Fibroblast of peridontal ligament (primary cell): ENCODE results near the gene SCT.

Experiments used
- DNase-seq: peaks from one replicate; pipeline ENCODE4 v3.0.0-alpha.2; 2010; ENCODE audit errors: extremely low read depth

The SCT gene

DNA sequence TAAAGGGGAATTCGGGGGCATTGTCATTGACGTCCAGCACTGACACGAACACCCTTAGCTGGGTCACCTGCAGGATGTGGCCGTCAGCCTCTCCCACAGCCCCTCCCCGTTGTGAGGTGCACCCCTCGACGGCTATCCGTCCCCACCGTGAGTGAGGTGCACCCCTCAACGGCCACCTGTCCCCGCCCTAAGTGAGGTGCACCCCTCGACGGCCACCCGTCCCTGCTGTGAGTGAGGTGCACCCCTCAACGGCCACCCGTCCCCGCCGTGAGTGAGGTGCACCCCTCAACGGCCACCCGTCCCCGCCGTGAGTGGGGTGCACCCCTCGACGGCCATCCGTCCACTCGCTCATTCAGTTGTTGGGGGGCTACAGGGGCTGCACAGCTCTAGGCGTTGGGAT lies 5.1 kb downstream of the SCT start:
- DNase-seq, result no peak

DNA sequence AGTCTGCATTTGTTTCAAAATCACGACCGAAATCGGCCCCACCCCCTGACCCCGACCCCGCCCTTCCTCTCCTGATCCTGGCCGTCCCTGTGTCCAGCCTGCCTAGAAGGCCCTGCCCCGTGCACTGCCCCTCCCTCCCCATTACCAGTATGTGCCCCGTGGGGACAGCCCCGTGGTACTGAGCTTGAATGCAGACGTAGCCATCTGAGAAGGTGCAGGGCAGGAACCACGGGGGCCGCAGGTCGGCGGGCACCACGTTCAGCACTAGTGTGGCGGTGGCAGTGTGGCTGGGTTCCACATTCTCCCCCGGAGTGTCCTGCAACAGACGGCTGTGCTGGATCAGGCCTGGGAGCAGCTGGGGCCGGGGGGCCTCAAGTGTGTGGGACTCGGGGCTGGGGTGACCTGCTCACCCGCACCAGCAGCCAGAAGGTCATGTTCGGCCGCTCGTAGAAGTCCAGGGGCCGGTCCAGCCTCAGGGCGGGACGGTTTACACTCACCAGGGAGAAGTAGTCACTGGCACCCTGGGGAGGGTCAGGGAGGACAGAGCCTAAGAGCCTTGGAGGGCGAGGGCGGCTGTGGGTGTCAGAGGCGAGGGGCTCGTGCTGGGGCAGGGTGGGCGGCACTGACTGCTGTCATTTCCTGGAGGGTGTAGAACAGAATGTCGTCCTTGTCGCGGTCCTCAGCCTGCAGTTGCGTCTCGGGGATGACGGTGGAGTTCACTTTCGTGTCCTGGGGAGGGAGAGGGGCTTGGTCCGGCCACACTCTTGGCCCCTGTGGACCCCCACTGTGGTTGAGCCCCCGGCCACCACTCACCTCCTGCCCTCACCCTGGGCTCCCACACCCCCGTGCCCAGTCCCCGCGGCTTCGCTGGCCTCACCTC lies 5.8 kb downstream of the SCT start:
- no peak for DNase-seq

DNA sequence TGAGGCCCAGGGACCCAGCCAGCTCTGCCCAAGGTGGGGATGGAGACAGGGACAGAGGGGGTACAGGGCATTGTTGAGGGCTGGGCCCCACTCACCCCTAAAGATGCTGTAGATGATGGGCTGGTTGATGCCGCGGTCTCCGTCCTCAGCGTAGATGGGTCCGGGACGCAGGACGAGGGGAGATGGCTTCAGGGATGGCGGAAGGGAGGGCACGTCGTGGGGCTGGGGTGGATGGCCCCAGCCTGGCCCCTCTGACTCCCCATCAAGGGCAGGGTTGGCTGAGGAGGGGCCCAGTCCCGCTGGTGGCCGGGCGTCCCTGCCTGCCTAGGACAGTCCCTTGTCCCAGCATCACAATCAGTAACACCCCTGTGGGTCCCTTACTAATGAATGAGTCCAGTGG lies 6.8 kb downstream of the SCT start:
- no peak for DNase-seq

DNA sequence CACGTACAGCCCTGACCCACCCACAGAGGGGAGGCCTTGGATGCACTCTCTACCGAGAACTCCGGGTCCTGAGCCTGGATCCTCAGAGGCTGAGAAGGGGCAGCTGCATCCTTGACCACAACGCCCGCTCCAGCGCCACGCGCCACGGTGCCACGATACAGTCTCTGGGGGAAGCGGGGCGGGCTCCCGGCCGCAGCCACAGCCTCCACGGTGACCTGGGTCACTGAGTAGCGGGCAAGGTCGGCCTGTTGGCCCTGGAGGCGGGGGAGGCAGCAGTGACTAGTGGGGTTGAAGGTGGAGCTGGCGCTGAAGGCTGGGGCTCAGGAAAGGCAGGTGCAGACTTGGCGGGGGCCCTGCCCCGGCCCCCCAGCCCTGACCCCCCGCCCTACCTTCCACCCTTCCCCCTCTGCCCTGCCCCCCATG lies 7.3 kb downstream of the SCT start:
- DNase-seq, result no peak

DNA sequence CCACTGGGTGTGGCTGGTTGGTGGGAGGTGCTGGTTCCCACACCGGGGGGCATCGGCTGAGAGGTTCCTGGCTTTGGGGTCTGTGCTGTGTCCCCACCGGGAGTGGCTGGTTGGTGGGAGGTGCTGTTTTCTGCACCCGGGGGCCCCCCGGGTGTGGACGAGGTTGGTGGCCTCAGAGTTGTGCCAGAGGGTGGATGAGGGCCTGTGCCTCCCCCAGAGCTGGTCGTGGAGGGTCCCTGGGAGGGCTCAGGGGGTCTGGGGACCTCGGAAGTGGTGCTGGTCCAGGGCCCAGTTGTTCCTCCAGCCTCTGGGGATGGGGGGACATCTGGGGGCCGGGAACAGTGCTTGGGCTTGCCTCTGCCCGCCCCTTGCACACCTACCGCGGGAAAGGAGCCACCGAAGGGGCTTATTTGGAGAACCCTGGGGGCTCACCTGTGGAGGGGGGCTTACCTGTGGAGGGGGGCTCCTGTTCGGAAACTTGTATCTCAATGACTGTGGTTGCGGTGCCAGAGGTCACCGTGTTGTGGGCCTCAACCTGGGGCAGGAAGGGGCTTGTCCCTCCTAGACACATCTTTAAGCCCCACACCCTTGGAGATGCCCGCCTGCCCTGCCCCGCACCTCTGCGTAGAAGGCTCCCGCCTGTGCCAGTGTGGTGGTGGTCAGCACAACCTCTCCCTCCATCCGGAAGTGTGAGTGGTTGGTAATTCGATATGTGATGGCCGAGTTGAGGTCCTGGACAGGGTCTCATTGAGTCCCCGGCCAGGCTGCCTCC lies 7.9 kb downstream of the SCT start:
- DNase-seq, result no peak

DNA sequence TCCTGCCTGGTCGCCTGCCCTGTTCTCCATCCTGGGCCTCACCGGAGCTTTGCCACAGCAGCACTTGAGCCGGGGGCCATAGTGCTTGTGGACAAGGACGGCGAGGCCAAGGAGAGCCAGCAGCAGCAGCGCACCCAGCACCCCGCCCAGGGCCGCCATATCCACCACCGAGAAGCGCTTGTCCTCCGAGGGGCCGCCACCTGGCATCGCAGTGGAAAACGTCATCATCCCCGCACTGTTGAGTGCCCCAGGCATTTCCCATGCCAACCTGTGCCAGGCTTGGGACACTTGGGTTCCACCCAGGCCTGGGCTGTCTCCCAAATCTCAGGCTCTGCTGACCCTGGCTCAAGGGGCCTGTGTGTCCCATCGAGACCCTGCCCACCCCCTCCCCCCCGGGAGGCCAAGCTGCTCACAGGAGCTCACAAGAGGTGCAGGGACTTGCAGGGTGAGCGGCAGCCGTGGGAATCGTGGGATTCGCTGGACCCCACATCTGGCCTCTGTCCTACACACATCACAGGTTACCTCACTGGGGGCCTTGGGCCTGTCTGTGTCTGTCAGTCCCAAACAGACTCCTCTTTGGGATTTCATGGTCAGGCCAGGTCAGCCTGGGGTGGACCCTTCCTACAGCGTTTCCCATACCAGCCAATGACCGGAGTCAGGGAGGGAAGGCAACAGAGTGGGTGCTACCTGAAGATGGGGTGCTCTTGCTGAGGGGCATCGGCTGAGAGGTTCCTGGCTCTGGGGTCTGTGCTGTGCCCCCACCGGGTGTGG lies 8.9 kb downstream of the SCT start:
- no peak for DNase-seq

DNA sequence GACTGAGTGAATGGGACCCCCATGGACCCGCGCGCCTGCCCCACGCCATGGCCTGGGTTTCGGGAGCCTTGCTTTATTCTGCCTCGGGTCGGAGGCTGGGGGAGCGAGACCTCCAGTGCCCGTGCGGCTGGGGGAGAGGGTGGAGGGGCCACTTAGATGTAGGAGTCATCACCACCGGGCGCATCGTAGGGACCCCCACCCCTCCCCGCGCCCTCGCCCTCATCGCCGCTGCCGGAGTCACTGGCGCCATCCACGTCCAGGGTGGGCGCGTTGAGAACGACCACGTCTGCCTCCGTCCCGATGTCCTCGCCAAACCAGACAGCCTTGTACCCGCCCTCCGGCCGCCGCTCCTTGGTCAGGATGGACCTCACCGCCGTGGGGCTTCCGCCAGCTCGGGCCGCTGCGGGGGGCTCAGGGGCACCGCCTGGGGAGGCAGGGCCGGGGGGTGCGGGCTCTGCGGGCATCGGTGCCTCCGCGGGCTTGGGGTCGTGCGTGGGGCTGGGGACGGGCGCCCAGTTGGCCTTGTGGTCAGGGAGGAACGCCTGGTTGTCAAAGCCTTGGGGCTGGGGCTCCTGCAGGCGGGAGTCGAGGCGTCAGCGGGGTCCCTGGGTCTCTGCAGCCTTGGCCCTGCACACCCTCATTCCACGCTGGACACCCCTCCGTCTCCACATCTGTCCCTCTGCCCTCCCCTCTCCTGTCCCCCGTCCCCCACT lies 9.6 kb downstream of the SCT start:
- DNase-seq, result no peak

DNA sequence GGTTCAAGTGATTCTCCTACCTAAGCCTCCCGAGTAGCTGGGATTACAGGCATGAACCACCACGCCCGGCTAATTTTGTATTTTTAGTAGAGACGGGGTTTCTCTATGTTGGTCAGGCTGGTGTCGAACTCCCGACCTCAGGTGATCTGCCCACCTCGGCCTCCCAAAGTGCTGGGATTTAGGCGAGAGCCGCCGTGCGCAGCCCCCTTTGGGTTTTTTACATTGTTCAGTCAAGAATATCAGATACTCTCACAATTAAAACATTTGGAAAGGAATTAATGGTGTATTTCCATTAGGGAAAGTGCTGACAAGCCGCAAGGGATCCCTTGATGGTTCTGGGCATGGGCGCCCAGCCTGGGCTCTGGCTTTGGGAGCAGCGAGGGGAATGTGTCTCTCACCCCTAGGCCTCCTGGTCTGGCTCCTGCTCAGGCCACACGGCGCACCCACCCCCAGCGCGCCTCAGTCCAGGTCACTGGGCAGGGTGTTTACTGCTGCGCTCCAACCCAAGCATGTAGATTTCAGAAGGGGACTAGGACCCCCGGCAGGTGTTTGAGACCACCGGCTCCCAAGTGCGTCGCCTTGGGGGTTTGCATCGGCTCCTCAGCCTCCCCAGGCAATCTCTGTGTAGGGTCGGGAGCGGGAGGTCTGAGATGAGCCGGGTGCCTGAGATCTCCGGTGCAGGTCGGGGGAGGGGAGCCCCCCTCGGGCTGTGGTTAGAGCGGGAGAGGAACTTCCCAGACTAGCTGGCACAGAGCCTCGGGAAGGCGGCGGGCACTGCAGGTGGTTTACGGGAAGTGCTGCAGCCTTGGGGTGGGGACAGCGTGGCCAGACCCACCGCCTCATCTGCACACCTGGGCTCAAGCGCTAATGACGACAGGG lies 10.4 kb downstream of the SCT start:
- DNase-seq, result no peak

DNA sequence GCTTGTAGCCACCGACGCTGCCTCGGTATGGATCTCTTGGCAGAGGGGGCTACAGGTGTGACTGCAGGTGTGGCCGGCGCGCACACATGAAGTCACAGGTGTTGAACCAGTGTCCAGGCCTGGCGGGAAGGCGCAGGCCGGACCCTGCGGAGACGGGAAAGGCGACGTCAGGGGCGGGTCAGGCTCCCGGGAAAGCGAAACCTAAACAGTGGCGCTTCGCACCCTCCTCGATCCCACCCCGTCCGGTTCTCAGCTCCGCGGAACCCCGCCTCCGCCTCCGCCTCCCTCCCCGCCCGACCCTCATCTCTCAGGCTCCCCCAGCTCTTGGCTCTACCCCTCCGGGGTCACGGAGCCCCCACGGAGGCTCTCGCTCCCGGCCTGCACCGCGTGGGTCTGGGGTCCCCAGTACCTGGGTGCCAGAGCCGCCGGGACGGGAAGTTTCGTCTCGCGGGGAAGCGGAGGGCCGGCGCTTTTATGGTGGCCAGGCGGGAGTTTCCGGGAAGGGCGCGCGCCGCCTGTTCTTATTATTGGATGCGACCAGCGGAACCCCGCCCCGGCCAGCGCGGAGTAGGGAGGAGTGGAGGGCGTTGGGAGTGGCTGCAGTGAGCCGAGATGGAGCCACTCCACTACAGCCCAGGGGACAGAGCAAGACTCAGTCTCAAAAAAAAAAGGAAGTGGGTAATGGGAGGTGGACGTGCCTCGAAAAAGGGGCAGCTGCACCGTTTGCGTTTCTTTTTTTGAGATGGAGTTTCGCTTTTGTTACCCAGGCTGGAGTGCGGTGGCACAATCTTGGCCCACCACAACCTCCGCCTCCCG lies 11.3 kb downstream of the SCT start, which contains the start of gene IRF7:
Gene IRF7, minus strand, starts transcription at position 447 of the 816 bp plus-strand sequence. CDS start 586 bp downstream, outside the sequence.
- DNase-seq, result peak; percentile 84

DNA sequence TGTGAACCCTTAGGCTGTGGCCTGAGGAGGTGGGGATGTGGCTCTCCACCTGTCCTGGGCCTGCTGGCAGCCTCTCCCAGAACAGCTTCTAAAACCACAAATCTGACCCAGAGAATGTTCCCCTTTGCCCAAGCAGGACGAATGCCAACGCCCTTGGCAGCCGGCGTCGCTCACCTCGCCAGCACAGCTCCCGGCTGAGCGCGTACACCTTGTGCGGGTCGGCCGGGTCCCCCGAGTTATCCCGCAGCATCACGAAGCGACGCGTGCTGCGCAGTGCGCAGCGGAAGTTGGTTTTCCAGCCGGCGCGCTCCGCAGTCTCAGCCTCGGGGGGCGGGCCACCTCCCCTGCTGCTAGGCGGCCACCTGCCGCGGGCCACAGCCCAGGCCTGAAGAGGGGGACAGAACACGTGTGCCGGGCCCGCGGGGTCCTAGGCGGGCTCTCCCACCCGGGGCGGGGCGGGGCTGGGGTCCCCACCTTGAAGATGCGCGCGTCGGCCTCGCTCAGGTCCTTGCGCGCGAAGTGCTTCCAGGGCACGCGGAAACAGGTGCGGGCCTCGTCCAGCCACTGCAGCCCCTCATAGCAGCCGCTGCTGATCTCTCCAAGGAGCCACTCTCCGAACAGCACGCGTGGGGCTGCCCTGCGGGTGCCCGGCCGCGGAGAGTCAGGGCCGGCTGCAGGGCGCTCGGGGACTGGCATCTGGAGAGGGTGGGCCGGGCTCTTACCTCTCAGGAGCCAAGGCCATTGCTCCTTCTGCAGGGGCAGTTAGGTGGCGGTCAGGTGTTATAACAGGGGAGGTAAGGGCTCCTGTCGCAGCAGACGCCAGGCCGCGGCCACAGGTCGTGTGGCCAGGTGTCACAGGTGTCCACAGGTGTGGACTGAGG lies 12.1 kb downstream of the SCT start:
- no peak for DNase-seq

DNA sequence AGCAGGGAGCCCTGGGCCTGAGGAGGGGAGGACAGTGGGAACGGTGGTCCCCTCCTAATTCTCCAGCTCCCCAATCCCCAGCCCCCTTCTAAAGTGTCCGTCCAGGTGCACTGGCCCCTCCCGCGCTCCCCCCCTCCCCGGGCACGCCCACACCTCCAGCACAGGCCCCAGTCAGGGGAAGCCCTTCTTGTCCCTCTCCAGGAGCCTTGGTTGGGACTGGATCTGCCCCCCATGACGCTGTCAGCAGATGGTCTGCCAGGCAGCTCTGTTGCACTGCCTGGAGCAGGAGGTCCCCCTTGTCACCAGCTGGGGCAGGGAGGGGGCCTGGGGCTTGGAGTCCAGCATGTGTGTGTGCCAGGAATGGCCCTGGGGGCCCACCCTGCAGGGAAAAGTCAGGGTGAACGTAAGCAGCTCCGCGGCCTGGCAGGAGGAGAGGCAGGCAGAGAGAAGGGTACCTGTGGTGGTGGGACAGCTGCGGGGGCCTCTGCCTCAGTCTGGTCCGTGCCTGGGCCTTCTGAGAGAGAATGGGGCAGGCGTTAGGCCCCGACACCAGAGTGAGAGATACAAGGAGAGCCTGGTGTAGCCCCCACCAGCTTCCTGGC lies 12.9 kb downstream of the SCT start:
- DNase-seq, result no peak

DNA sequence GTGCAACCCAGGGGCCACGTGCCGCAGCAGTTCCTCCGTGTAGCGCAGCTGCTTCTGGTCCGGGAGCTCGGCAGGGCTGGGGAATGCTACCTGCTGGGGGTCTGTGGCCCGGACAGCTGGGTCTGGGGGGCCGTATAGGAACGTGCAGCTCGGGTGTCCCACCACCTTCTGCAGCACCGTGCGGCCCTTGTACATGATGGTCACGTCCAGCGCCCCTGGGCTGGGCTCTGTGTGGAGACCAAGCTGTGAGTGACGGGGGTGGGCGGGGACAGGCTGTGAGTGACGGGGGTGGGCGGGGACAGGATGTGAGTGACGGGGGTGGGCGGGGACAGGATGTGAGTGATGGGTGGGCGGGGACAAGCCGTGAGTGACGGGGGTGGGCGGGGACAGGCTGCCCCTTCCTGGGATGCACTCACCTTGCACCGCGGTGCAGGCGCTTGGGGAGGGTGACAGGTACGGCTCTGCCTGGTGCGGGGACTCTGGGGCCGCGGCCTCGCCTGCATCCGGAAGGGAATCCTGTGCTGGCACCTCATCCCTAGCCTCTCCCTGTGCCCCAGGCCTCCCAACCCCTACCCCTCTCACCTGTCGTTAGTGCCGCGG lies 13.5 kb downstream of the SCT start:
- no peak for DNase-seq

DNA sequence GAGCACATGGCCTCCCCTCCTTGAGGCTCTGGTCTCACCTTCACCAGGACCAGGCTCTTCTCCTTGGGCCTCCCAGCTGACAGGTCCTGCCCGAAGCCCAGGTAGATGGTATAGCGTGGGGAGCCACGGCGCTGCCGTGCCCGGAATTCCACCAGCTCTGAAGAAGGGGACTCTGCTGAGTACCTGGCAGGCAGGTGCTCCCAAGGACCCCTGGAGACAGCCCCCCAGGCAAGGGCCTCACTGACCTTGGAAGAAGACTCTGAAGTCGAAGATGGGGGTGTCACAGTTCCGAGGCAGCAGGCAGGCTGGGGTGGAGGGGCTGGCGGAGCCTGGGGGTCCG lies 14.1 kb downstream of the SCT start:
- no peak for DNase-seq

DNA sequence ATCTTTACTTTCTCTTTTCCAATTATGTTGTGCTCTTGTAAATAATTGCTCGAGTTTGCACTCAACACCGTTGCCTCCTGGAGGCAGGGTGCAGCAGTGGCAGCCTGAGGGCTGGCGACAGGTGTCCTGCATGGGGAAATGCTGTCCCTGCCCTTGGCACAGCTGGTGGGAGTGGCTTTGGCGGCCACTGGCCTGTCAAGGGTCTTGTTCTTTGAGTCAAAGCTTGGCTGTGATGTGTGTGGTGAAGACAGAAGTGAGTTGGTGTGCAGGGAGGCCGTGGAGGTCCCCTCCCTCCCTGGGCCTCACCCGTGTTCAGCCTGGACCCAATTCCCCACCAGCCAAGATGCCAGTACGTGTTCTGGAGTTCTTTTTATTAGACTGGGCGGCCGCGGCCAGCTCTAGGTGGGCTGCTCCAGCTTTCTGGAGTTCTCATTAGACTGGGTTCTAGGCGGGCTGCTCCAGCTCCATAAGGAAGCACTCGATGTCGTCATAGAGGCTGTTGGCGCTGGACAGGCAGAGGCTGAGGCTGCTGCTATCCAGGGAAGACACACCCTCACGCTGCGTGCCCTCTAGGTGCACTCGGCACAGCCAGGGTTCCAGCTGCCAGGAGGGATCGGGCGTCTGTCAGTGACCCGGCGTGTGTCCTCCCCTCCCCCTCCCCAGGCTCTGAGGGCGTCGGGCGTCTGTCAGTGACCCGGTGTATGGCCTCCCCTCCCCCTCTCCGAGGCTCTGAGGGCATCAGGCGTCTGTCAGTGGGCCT lies 14.6 kb downstream of the SCT start:
- no peak for DNase-seq

DNA sequence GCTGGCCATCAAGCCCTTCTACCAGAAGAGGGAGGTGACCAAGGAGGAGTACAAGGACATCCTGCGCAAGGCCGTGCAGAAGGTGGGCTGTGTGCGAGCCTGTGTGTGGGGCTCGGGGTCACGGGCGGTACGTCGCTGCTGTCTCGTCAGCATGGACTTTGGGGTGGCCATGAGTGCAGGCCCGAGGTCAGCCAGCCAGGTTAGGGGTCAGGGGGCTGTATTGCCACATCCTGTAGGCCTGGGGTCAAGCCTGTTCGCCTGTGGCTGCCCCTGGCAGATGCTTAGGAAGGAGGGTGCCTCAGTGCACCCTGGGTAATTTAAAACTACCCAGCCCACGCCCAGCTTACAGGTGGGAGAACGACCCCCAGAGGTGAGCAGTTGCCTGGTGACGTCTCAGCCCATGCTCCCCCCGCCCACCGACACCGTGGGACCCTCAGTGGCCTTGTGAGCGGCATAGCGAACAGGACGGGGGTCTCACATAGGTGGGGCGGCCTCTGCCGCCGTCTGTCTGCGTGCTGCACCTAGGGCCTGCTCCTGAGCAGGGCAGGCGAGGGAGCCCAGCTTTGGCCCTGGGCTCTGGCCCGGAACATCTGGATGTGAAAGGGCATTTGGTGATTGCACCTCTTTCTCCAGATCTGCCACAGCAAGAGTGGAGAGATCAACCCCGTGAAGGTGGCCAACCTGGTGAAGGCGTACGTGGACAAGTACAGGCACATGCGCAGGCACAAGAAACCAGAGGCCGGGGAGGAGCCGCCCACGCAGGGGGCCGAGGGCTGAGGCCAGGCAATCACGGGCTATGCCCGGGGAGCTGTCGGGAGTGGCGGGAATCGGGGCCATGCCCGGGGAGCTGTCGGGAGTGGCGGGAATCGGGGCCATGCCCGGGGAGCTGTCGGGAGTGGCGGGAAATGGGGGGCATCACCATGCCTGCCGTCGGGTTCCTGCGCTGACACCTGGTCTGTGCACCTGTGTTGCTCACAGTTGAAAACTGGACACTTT lies 15.7 kb downstream of the SCT start:
- no peak for DNase-seq
